Stimulated activated CD8-positive, alpha-beta memory T cell treated with anti-CD3 and anti-CD28 coated beads, Interleukin-15, amount 100 ng/mL, for 48 hours (primary cell): ENCODE results near the gene CD101.
A peak's percentile ranks its signal among the peaks of the same experiment; 100 is the strongest.

Source experiments
- DNase-seq, 2 donors: peaks; one replicate each; pipeline ENCODE4 v3.0.0-alpha.2; 2020; ENCODE audit warnings: low read depth in 2 of 2

Gene CD101

GRCh38 chr1:116984406-116985160 is 17.0 kb upstream of the CD101 start:
- DNase-seq = no peak

GRCh38 chr1:116986421-116987255 is 14.9 kb upstream of the CD101 start:
- DNase-seq = no peak

GRCh38 chr1:116987256-116987555 is 14.4 kb upstream of the CD101 start:
- DNase-seq = peak in 1 of 2 donors; percentile 41

GRCh38 chr1:116988248-116988647 is 13.3 kb upstream of the CD101 start:
- DNase-seq = no peak

- no peak for DNase-seq
Observed at GRCh38 chr1:116988908-116989307, 12.7 kb upstream of the CD101 start.

- no peak for DNase-seq
Observed at GRCh38 chr1:116989835-116990234, 11.7 kb upstream of the CD101 start.

GRCh38 chr1:116990612-116991151 is 10.9 kb upstream of the CD101 start:
- DNase-seq = no peak

GRCh38 chr1:116991171-116991845 is 10.3 kb upstream of the CD101 start:
- DNase-seq = no peak

GRCh38 chr1:116991918-116992317 is 9.6 kb upstream of the CD101 start:
- DNase-seq = no peak

- no peak for DNase-seq
Observed at GRCh38 chr1:116993286-116993685, 8.3 kb upstream of the CD101 start.

- DNase-seq = no peak
Observed at GRCh38 chr1:116994411-116994810, 7.1 kb upstream of the CD101 start.

- DNase-seq = no peak
Observed at GRCh38 chr1:116997066-116997465, 4.5 kb upstream of the CD101 start.

GRCh38 chr1:116997636-116998035 is 3.9 kb upstream of the CD101 start:
- DNase-seq = no peak

- DNase-seq = no peak
Observed at GRCh38 chr1:116999596-116999995, 2.0 kb upstream of the CD101 start.

- DNase-seq = no peak
Observed at GRCh38 chr1:117000142-117000541, 1.4 kb upstream of the CD101 start.

GRCh38 chr1:117003223-117003875 is 1.8 kb downstream of the CD101 start:
- DNase-seq = no peak

- DNase-seq = no peak
Observed at GRCh38 chr1:117007719-117008013, 6.1 kb downstream of the CD101 start.

GRCh38 chr1:117008656-117009055 is 7.1 kb downstream of the CD101 start:
- DNase-seq = no peak

- no peak for DNase-seq
Observed at GRCh38 chr1:117009132-117009531, 7.6 kb downstream of the CD101 start.

GRCh38 chr1:117010310-117010969 is 8.9 kb downstream of the CD101 start:
- no peak for DNase-seq

- DNase-seq = no peak
Observed at GRCh38 chr1:117011334-117011733, 9.8 kb downstream of the CD101 start.
